ENCODE data around the gene UNK. TPM values are rescaled to one million over a fixed set of nuclear protein-coding genes. Genes with fewer than 3 reads are reported as not detected.
"Not testable (repeated sequence)": the region's sequence is repeated elsewhere in the genome, so short reads cannot be mapped to it uniquely, and the experiment has no call there.

UNK gene
- total RNA-seq, 2 experiments from 2014 or later = 27.1 to 28.7 TPM

- CTCF ChIA-PET = interaction anchor here (0.6 to 8.0 kb wide), 14 partner anchors 8 to 97 kb away, joined by 3 to 48 read pairs (median 4); partner anchors contain the start of genes GALK1, UNK and WBP2
- Mint-ChIP-seq H3K9me3 (no peaks in the 10 kb centered on the region), H3K4me3 (no peak overlapping the region), H3K36me3 (ENCODE audit: low read depth) (peaks cover 46% of the 10 kb centered on the region), H3K4me1 (peaks cover 30% of the 10 kb centered on the region), H3K27ac (peak overlapping the region; percentile 13), H3K27me3 (no peaks in the 10 kb centered on the region)
- POLR2A ChIA-PET = interaction anchor here (0.6 to 1.2 kb wide), 2 partner anchors 8 to 71 kb away, joined by 4 read pairs; partner anchors contain the start of gene WBP2
- DNase-seq = no peak
Observed at GRCh38 chr17:75846692-75847613, 62.3 kb downstream of the UNK start.

DNA sequence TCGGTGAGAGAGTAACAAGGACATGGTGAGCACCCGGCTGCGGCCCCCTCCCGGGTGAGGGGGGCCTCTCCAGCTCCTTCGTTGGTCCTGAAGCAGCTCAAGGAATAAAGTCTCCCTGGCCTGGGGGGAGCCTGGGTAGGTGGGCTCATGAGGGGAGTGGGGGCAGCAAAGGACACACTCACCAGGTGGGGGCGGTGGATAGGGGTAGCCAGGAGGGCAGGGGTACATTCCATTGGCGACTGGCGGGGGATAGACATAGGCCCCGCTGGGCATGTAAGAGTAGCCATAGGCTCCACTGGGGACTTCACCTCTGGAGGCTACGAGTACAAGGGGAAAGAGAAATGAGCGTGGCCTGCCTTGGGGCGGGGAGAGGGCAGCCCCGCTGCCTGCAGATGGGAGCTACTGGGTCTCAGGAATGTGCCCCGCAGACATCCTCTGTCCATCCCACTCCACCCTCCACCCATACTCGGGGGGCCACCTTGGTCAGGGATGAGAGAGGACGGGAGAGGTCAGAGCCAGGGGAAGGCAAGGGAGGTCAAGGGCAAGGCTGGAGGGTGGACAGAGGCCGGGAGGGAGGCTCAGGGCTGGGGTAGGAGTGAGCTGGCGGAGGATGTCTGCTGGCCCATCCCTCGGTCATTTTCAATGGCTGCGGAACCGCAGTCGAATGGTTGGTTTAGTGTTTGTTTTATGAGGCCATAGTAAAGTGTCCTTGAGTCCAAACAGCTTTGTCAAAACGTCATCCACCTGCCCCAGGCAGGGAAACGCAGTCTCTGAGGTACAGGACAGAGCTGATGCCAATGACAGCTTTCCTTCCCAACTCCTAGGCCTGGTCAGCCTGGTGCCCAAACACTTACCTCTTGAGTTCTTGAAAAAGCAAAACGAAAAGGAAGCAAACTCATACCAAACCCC lies 63.3 kb downstream of the UNK start:
- peak overlapping the region; percentile 74 for H3K27ac Mint-ChIP-seq
- H3K4me1 Mint-ChIP-seq = peaks cover 29% of the 10 kb centered on the region
- no peaks in the 10 kb centered on the region for H3K27me3 Mint-ChIP-seq
- CTCF ChIA-PET = interaction anchor here (0.6 to 8.0 kb wide), 12 partner anchors 10 to 98 kb away, joined by 3 to 48 read pairs (median 3); partner anchors contain the start of gene UNK
- no peak for DNase-seq
- no peak overlapping the region for H3K4me3 Mint-ChIP-seq
- POLR2A ChIA-PET = interaction anchor here (0.5 to 0.6 kb wide), 4 partner anchors 49 to 414 kb away, joined by 3 to 6 read pairs (median 4); no protein-coding TSS in a partner anchor
- no peaks in the 10 kb centered on the region for H3K9me3 Mint-ChIP-seq
- peaks cover 44% of the 10 kb centered on the region for H3K36me3 Mint-ChIP-seq (ENCODE audit: low read depth)

DNA sequence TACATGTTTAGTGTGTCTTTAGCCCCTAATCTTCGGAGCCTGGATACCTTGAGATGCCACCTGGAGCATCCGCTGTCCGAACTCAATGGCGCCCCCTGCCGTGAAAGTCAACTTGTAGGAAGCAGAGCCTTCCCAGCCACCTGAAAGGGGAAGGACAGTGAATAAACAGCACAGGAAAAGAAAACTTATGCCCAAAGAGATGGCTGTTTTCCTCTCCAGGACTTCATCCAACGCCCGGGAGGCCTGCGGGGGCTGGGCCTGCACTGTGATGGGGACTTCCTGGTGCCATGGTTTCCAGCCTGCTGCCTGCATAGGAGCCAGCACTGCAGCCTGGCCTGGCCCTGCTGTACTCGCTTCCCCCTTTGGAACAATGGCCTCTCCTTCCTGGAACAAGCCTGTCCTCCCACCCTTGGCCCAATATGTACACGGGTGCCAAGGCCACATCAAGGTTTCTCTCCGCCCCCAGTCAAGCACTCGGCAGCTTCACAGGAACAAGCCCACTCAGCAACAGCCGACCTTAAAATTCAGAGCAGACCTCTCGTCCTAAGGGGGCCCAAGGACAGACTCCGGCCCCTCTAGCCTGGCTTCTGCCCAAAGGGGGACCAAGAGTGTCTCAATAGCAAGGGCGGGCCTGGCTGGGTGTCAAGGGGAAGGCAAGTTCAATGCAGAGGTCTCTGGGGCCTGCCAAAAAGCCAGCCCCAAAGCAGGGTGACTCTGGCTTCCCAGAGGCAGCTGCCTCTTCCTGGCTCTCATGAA lies 64.1 kb downstream of the UNK start:
- Mint-ChIP-seq H3K4me3 (no peak overlapping the region), H3K27me3 (no peaks in the 10 kb centered on the region), H3K4me1 (peaks cover 33% of the 10 kb centered on the region), H3K9me3 (no peaks in the 10 kb centered on the region), H3K27ac (peak overlapping the region; percentile 74), H3K36me3 (ENCODE audit: low read depth) (peaks cover 40% of the 10 kb centered on the region)
- POLR2A ChIA-PET = interaction anchor here (0.5 to 0.6 kb wide), 3 partner anchors 50 to 415 kb away, joined by 3 to 6 read pairs (median 3); no protein-coding TSS in a partner anchor
- DNase-seq = peak; percentile 86
- CTCF ChIA-PET = interaction anchor here (0.8 to 8.0 kb wide), 13 partner anchors 9 to 95 kb away, joined by 3 to 48 read pairs (median 4); partner anchors contain the start of gene UNK

DNA sequence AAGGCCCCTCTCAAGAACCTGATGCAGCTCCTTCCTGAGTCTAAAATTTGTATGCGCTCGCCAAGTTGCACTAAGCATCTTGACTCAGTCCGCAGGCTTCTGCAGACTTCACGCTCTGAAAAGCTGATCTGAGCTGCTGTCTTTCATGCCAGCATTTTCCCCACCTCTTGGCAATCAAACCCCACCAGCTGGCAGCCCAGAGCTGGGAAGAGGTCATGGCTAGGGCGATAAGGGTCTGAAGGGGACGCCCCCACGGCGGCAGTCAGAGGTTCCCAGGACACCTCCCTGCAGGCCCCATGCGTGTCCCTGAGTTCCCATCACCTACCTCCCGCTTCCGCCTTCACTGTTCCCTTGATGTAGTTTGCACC lies 64.7 kb downstream of the UNK start:
- Mint-ChIP-seq H3K4me1 (peaks cover 34% of the 10 kb centered on the region), H3K27ac (no peak overlapping the region)

GRCh38 chr17:75849724-75850123 lies 65.1 kb downstream of the UNK start:
- Mint-ChIP-seq H3K27me3 (no peaks in the 10 kb centered on the region), H3K4me3 (no peak overlapping the region), H3K36me3 (ENCODE audit: low read depth) (peaks cover 40% of the 10 kb centered on the region), H3K4me1 (peaks cover 37% of the 10 kb centered on the region), H3K9me3 (no peaks in the 10 kb centered on the region), H3K27ac (no peak overlapping the region)
- CTCF ChIA-PET = interaction anchor here (0.9 to 8.0 kb wide), 10 partner anchors 8 to 96 kb away, joined by 3 to 48 read pairs (median 4); no protein-coding TSS in a partner anchor
- DNase-seq = no peak
- POLR2A ChIA-PET = no interaction called here

More for the DNA sequence above, 64.7 kb downstream of the UNK start:
- Mint-ChIP-seq H3K27me3 (no peaks in the 10 kb centered on the region), H3K4me3 (no peak overlapping the region), H3K36me3 (ENCODE audit: low read depth) (peaks cover 40% of the 10 kb centered on the region), H3K9me3 (no peaks in the 10 kb centered on the region)
- ChIA-PET POLR2A (no interaction called here), CTCF (interaction anchor here (0.9 to 8.0 kb wide), 8 partner anchors 9 to 96 kb away, joined by 3 to 48 read pairs (median 4); no protein-coding TSS in a partner anchor)
- DNase-seq = no peak

DNA sequence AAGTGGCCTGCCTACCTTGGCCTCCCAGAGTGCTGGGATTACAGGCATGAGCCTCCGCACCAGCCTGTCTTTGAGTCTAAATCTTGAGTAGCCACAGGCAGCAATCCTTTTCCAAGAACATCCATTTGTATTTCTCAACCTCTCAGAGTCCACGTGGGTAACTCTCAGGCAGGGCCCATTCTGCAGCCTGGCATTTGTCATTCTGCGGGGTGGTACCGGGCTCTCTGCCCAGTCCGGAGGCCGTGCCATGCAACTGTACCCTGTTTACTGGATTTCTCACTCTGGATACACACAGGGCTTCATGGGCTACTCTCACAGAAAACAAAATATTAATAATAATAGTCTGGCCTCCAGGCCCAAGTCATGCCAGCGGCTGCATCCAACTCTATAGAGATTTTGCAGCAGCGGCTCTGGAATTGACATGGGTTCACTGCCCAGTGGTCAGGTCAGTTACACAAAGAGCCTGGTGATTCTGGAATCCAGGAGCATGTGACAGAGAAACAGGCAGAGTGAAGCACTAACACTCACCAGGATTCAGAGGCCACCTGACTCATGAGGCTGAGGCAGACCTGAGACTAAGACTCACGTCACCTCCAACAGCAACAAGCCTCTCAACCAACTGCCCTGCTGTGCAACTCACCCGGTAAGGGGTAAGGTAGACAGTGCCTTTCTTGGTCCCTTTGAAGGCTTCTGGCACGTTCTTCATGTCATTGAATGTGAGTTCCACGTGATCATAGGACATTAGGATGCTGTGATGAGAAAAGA lies 66.5 kb downstream of the UNK start:
- Mint-ChIP-seq H3K36me3 (ENCODE audit: low read depth) (peaks cover 32% of the 10 kb centered on the region), H3K27ac (no peak overlapping the region), H3K4me3 (no peak overlapping the region), H3K9me3 (no peaks in the 10 kb centered on the region), H3K4me1 (peaks cover 23% of the 10 kb centered on the region), H3K27me3 (no peaks in the 10 kb centered on the region)
- DNase-seq = no peak
- POLR2A ChIA-PET = no interaction called here
- CTCF ChIA-PET = interaction anchor here (1.2 to 8.0 kb wide), 4 partner anchors 11 to 76 kb away, joined by 4 to 48 read pairs (median 6); no protein-coding TSS in a partner anchor

DNA sequence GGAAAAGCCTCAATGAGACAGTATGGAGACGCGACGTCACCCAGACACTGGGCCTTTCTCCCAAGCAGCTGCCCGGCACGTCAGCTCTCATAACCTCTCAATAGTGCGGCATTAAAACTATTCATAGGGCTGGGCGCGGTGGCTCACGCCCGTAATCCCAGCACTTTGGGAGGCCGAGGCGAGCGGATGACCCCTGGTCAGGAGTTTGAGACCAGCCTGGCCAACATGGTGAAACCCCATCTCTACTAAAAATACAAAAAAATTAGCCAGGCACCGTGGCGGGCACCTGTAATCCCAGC lies 67.0 kb downstream of the UNK start:
- DNase-seq, POLR2A ChIA-PET, H3K4me3 Mint-ChIP-seq, H3K27ac Mint-ChIP-seq, H3K27me3 Mint-ChIP-seq, CTCF ChIA-PET, H3K9me3 Mint-ChIP-seq: not testable (repeated sequence)
- H3K36me3 Mint-ChIP-seq (ENCODE audit: low read depth) = peaks cover 28% of the 10 kb centered on the region
- H3K4me1 Mint-ChIP-seq = peaks cover 27% of the 10 kb centered on the region

- H3K36me3 Mint-ChIP-seq (ENCODE audit: low read depth) = peaks cover 16% of the 10 kb centered on the region
- no peak for DNase-seq
- no peaks in the 10 kb centered on the region for H3K27me3 Mint-ChIP-seq
- H3K9me3 Mint-ChIP-seq = no peaks in the 10 kb centered on the region
- no peak overlapping the region for H3K27ac Mint-ChIP-seq
- H3K4me3 Mint-ChIP-seq = no peak overlapping the region
- peaks cover 30% of the 10 kb centered on the region for H3K4me1 Mint-ChIP-seq
- POLR2A ChIA-PET = no interaction called here
- CTCF ChIA-PET = interaction anchor here (0.8 to 2.9 kb wide), 7 partner anchors 9 to 221 kb away, joined by 3 to 30 read pairs (median 3); partner anchors contain the start of genes GALK1 and UNC13D
Observed at GRCh38 chr17:75853433-75853832, 68.8 kb downstream of the UNK start.

DNA sequence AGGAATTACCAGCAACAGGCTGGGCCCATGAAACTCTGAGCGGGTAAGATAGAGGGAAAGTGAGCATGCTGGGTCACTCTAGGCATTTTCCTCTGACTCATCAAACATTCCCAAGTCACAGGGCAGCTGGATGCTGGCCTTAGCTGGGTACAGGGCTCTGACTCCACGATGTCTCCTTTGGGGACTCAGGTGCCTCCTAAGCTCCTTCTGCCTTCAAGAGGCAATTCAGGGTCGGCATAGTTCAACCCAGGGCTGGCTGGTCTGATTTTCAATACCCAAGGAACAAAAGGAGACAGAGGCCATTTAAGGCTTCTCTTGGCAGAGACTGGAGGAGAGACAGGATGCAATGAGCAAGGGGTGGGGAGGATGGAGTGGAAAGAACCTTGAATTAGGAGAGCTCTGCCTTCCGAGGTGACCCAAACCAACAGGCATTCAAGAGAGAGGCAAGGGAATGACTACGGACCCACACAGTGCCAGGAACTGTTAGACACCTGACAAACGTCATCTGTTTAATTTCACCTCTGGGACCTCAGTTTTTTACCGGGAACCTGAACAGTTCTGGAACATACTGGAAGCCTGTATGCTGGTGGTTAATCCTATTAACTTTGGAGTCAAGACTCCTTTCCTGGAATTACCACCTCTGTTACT lies 69.6 kb downstream of the UNK start:
- no peaks in the 10 kb centered on the region for H3K9me3 Mint-ChIP-seq
- peaks cover 15% of the 10 kb centered on the region for H3K36me3 Mint-ChIP-seq (ENCODE audit: low read depth)
- ChIA-PET CTCF (interaction anchor here (0.8 to 2.9 kb wide), 13 partner anchors 9 to 222 kb away, joined by 3 to 30 read pairs (median 6); partner anchors contain the start of genes GALK1, TRIM47 and UNC13D), POLR2A (interaction anchor here (0.6 kb wide), 1 partner anchor 9 kb away, joined by 3 read pairs; no protein-coding TSS in a partner anchor)
- no peak for DNase-seq
- H3K27ac Mint-ChIP-seq = no peak overlapping the region
- peaks cover 33% of the 10 kb centered on the region for H3K4me1 Mint-ChIP-seq
- H3K27me3 Mint-ChIP-seq = no peaks in the 10 kb centered on the region
- no peak overlapping the region for H3K4me3 Mint-ChIP-seq

GRCh38 chr17:75854881-75855309 lies 70.3 kb downstream of the UNK start:
- ChIA-PET CTCF (interaction anchor here (0.6 to 2.9 kb wide), 18 partner anchors 10 to 267 kb away, joined by 3 to 30 read pairs (median 5); partner anchors contain the start of genes GALK1, TRIM47 and UNC13D), POLR2A (interaction anchor here (0.6 to 1.5 kb wide), 8 partner anchors 8 to 90 kb away, joined by 3 to 7 read pairs (median 4); partner anchors contain the start of gene GALK1)
- Mint-ChIP-seq H3K27me3 (no peaks in the 10 kb centered on the region), H3K36me3 (ENCODE audit: low read depth) (peaks cover 10% of the 10 kb centered on the region), H3K4me3 (no peak overlapping the region), H3K9me3 (no peaks in the 10 kb centered on the region), H3K27ac (no peak overlapping the region), H3K4me1 (peaks cover 36% of the 10 kb centered on the region)
- DNase-seq = no peak
